Keratinocyte (primary cell): ENCODE results near the gene TUBGCP5. TPM values are rescaled to one million over a fixed set of nuclear protein-coding genes. Genes with fewer than 3 reads are reported as not detected.

Experiments
- DNase-seq: peaks from one replicate; pipeline ENCODE4 v3.0.0-alpha.2; 2011; ENCODE audit warnings: low read depth, missing footprints, low spot score
- FAIRE-seq: peaks from 2 replicates; lab custom pipeline; 2011; peaks lifted over from hg19 to GRCh38; lab: Jason Lieb, UNC
- H2AFZ ChIP-seq: 2 replicates; pipeline ENCODE4 v1.6.0; 2012; ENCODE audit warnings: low read length, control low read depth, inconsistent platforms; ENCODE audit not compliant: control insufficient read depth
- H3K27ac ChIP-seq: 2 replicates; pipeline ENCODE4 v1.5.1; 2011; ENCODE audit warnings: low read length; ENCODE audit not compliant: control insufficient read depth, insufficient read depth
- H3K27me3 ChIP-seq: 3 replicates; pipeline ENCODE4 v1.6.0; 2011; ENCODE audit warnings: low read length; ENCODE audit not compliant: control insufficient read depth, insufficient read depth; ENCODE audit errors: extremely low read depth
- H3K36me3 ChIP-seq, 2 experiments: 2 replicates in 1 of 2; 3 replicates in 1 of 2; pipeline ENCODE4 v1.5.1; 2011; ENCODE audit warnings: low read length in 2 of 2, mild to moderate bottlenecking in 1 of 2; ENCODE audit not compliant: control insufficient read depth in 2 of 2, insufficient read depth in 2 of 2; ENCODE audit errors: extremely low read depth in 1 of 2
- H3K4me1 ChIP-seq: 3 replicates; pipeline ENCODE4 v1.5.1; 2011; ENCODE audit warnings: low read length; ENCODE audit not compliant: control insufficient read depth, insufficient read depth; ENCODE audit errors: extremely low read depth
- H3K4me2 ChIP-seq: 3 replicates; pipeline ENCODE4 v1.6.0; 2011; ENCODE audit warnings: low read depth, low read length; ENCODE audit not compliant: control insufficient read depth, insufficient read depth; ENCODE audit errors: extremely low read depth
- H3K4me3 ChIP-seq, 3 experiments: fragments of 200-600 bp in 1 of 3; sonication (generic) in 1 of 3; 2 replicates in 2 of 3; 3 replicates in 1 of 3; pipeline ENCODE4 v1.5.1; 2011 to 2016; ENCODE audit warnings: low read length in 3 of 3, mild to moderate bottlenecking in 3 of 3, control low read depth in 2 of 3, inconsistent platforms in 1 of 3, low read depth in 1 of 3, mixed read lengths in 1 of 3, mixed run types in 1 of 3, moderate library complexity in 1 of 3; ENCODE audit not compliant: control insufficient read depth in 2 of 3, insufficient read depth in 2 of 3; ENCODE audit errors: extremely low read depth in 1 of 3
- H3K79me2 ChIP-seq: 2 replicates; pipeline ENCODE4 v1.6.0; 2012; ENCODE audit warnings: low read length; ENCODE audit not compliant: control insufficient read depth, insufficient read depth
- H3K9ac ChIP-seq: 3 replicates; pipeline ENCODE4 v1.6.0; 2011; ENCODE audit warnings: low read length; ENCODE audit not compliant: control insufficient read depth, insufficient read depth; ENCODE audit errors: extremely low read depth
- H3K9me1 ChIP-seq: 3 replicates; pipeline ENCODE4 v1.6.0; 2011; ENCODE audit warnings: low read length; ENCODE audit not compliant: control insufficient read depth, insufficient read depth; ENCODE audit errors: extremely low read depth
- H3K9me3 ChIP-seq: 2 replicates; pipeline ENCODE4 v1.5.1; 2012; ENCODE audit warnings: low read depth, low read length; ENCODE audit not compliant: control insufficient read depth
- H4K20me1 ChIP-seq: 3 replicates; pipeline ENCODE4 v1.6.0; 2011; ENCODE audit warnings: low read length; ENCODE audit not compliant: control insufficient read depth, insufficient read depth; ENCODE audit errors: extremely low read depth
- CTCF ChIP-seq, 3 experiments: IDR thresholded peaks in 1 of 3; conservative IDR thresholded peaks in 1 of 3; optimal IDR thresholded peaks in 1 of 3; 2 replicates in 2 of 3; 3 replicates in 1 of 3; pipeline versions ENCODE3 to v1.5.1; 2011; ENCODE audit warnings: low read length in 3 of 3, mild to moderate bottlenecking in 3 of 3, moderate library complexity in 2 of 3, control low read depth in 1 of 3, inconsistent platforms in 1 of 3; ENCODE audit not compliant: insufficient read depth in 2 of 3; ENCODE audit errors: extremely low read depth in 1 of 3
- EZH2 ChIP-seq: IDR thresholded peaks from one replicate; pipeline ENCODE4 v1.6.1; 2012; ENCODE audit warnings: inconsistent platforms, mild to moderate bottlenecking, low read length, moderate library complexity
- dilution Hi-C: fragments of 300-500 bp; cut with MboI; formaldehyde crosslinking; loops from one replicate; pipeline ENCODE4 v1.7.0; 2020; ENCODE audit warnings: low sequenced_read_pairs; ENCODE audit not compliant: extremely low pct_ligation_motif_present
- polyA plus RNA-seq, 5 experiments: library from polyadenylated mRNA; depleted of rRNA in 3 of 5; stranded (reverse) in 3 of 5; stranded (forward) in 1 of 5; unstranded in 1 of 5; fragments of >200 nt; gene quantifications; 1 replicate in 1 of 5; 2 replicates in 3 of 5; 3 replicates in 1 of 5; pipeline versions ENCODE4 v1.2.1 to v1.2.3, GENCODE V29; 2011 to 2012; ENCODE audit warnings: missing spikeins in 2 of 5, low read depth in 1 of 5, low replicate concordance in 1 of 5

TUBGCP5 gene
- polyA plus RNA-seq, 1 donor (not counting 4 experiments of a cell fraction or from before 2014, with no cell fraction given), result 20.3 TPM

GRCh38 chr15:22958487-22959280, 80.7 kb downstream of the TUBGCP5 start:
- TF ChIP-seq CTCF (optimal IDR thresholded peaks at IDR 0.05 in 1 of 3, IDR thresholded peaks at IDR 0.05 in 1 of 3, conservative IDR thresholded peaks at IDR 0.05 in 1 of 3; ENCODE audit: extremely low read depth in 1 of 3, insufficient read depth in 2 of 3, low read length in 3 of 3), result no peak
- no peak for TF ChIP-seq EZH2
- no peak for FAIRE-seq
- no peak overlapping the region for H3K27ac ChIP-seq
- DNase-seq, result no peak
- peaks cover 9% of the 10 kb centered on the region for H3K4me1 ChIP-seq
- H3K36me3 ChIP-seq, result peaks cover 0 to 1% of the 10 kb centered on the region in 2 experiments
- peaks cover 2% of the 10 kb centered on the region for H3K9me1 ChIP-seq
- H3K9ac ChIP-seq, result no peak overlapping the region
- no peaks in the 10 kb centered on the region for H3K27me3 ChIP-seq
- H3K4me2 ChIP-seq, result no peak overlapping the region
- H4K20me1 ChIP-seq, result peaks cover 17% of the 10 kb centered on the region
- no peaks in the 10 kb centered on the region for H3K9me3 ChIP-seq
- peaks cover 90% of the 10 kb centered on the region for H3K79me2 ChIP-seq
- H2AFZ ChIP-seq, result no peak overlapping the region
- dilution Hi-C loops, result no loop called here
- H3K4me3 ChIP-seq, result no peak overlapping the region

GRCh38 chr15:22956978-22957260, 82.5 kb downstream of the TUBGCP5 start:
- Histone ChIP-seq H2AFZ (no peak overlapping the region), H3K9me1 (no peaks in the 10 kb centered on the region), H3K36me3 (peaks cover 0 to 1% of the 10 kb centered on the region in 2 experiments), H3K27ac (no peak overlapping the region), H4K20me1 (peaks cover 21% of the 10 kb centered on the region), H3K4me1 (peaks cover 4% of the 10 kb centered on the region), H3K9ac (no peak overlapping the region), H3K4me3 (no peak overlapping the region), H3K9me3 (no peaks in the 10 kb centered on the region), H3K4me2 (no peak overlapping the region), H3K79me2 (peaks cover 89% of the 10 kb centered on the region), H3K27me3 (no peaks in the 10 kb centered on the region)
- dilution Hi-C loops, result no loop called here
- no peak for FAIRE-seq
- DNase-seq, result no peak
- TF ChIP-seq EZH2 (no peak), CTCF (optimal IDR thresholded peaks at IDR 0.05 in 1 of 3, IDR thresholded peaks at IDR 0.05 in 1 of 3, conservative IDR thresholded peaks at IDR 0.05 in 1 of 3; ENCODE audit: extremely low read depth in 1 of 3, insufficient read depth in 2 of 3, low read length in 3 of 3) (no peak)
